DOHH2 (cell line): Measurements from ENCODE around the gene LTB4R.

Experiments used
- H3F3A ChIP-seq: fragments of 200-600 bp; sonication (generic), shearing (Covaris generic); 2 replicates; pipeline ENCODE4 v1.6.0; 2016; ENCODE audit warnings: antibody characterized with exemption, mild to moderate bottlenecking; ENCODE audit not compliant: control insufficient read depth, insufficient read depth
- H3K27ac ChIP-seq: fragments of 200-600 bp; sonication (generic); 2 replicates; pipeline ENCODE4 v1.5.1; 2014; ENCODE audit warnings: low read depth, mild to moderate bottlenecking, low read length, moderate library complexity
- H3K27me3 ChIP-seq: fragments of 200-600 bp; sonication (generic); 2 replicates; pipeline ENCODE4 v1.6.1; 2014; ENCODE audit warnings: mild to moderate bottlenecking, low read length, mixed read lengths; ENCODE audit not compliant: control insufficient read depth
- H3K36me3 ChIP-seq: fragments of 200-600 bp; sonication (generic); 2 replicates; pipeline ENCODE4 v1.6.1; 2014; ENCODE audit warnings: mild to moderate bottlenecking, low read length, moderate library complexity, mixed read lengths; ENCODE audit not compliant: control insufficient read depth
- H3K4me1 ChIP-seq: fragments of 200-600 bp; sonication (generic); 2 replicates; pipeline ENCODE4 v1.6.1; 2014; ENCODE audit warnings: mild to moderate bottlenecking, low read length, mixed read lengths; ENCODE audit not compliant: control insufficient read depth
- H3K4me2 ChIP-seq: fragments of 200-600 bp; sonication (generic); 2 replicates; pipeline ENCODE4 v1.6.0; 2014; ENCODE audit warnings: mild to moderate bottlenecking, low read length, moderate library complexity
- H3K4me3 ChIP-seq: fragments of 200-600 bp; sonication (generic); 2 replicates; pipeline ENCODE4 v1.5.1; 2014; ENCODE audit warnings: mild to moderate bottlenecking, low read length, mixed read lengths
- H3K79me2 ChIP-seq: fragments of 200-600 bp; sonication (generic); 2 replicates; pipeline ENCODE4 v1.6.1; 2014; ENCODE audit warnings: mild to moderate bottlenecking, low read length, mixed read lengths; ENCODE audit not compliant: control insufficient read depth
- H3K9me2 ChIP-seq: fragments of 200-600 bp; sonication (generic); replicated peaks from 2 replicates; pipeline ENCODE4 v1.6.1; 2014; ENCODE audit warnings: mild to moderate bottlenecking, low read length, mixed read lengths; ENCODE audit not compliant: control insufficient read depth
- H3K9me3 ChIP-seq: fragments of 200-600 bp; sonication (generic); 2 replicates; pipeline ENCODE4 v1.6.1; 2014; ENCODE audit warnings: antibody characterized with exemption, low read length, mixed read lengths; ENCODE audit not compliant: control insufficient read depth, insufficient read depth
- H4K20me1 ChIP-seq: fragments of 200-600 bp; sonication (generic); 2 replicates; pipeline ENCODE4 v1.6.0; 2014; ENCODE audit warnings: low read depth, mild to moderate bottlenecking, antibody characterized with exemption, low read length, moderate library complexity; ENCODE audit not compliant: control insufficient read depth, insufficient read depth
- CTCF ChIP-seq: fragments of 200-600 bp; sonication (generic); IDR thresholded peaks from one replicate; pipeline ENCODE4 v1.5.1; 2014; ENCODE audit warnings: antibody characterized with exemption, mild to moderate bottlenecking, low read depth, low read length; ENCODE audit not compliant: poor library complexity, severe bottlenecking
- EZH2phosphoT487 ChIP-seq: fragments of 200-600 bp; sonication (generic); IDR thresholded peaks from 2 replicates; pipeline ENCODE4 v1.6.1; 2017; ENCODE audit warnings: borderline replicate concordance, mild to moderate bottlenecking, antibody characterized with exemption, low read length, moderate library complexity, mixed read lengths

LTB4R gene

DNA sequence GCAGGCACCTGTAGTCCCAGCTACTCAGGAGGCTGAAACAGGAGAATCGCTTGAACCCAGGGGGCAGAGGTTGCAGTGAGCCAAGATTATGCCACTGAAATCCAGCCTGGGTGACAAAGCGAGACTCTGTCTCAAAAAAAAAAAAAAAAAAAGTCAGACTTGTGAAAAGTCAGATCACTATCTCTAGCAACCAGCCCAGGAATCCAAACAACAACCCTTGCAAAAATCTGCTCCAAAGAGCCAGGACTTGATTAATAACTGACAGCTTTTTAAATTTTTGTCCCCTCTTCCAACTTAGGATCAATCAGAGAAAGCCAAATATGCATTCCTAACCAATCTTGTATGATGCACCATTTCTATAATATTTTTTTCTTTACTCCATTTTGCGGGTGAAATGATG, 49.0 kb downstream of the LTB4R start:
- no peak overlapping the region for H3K27ac ChIP-seq

DNA sequence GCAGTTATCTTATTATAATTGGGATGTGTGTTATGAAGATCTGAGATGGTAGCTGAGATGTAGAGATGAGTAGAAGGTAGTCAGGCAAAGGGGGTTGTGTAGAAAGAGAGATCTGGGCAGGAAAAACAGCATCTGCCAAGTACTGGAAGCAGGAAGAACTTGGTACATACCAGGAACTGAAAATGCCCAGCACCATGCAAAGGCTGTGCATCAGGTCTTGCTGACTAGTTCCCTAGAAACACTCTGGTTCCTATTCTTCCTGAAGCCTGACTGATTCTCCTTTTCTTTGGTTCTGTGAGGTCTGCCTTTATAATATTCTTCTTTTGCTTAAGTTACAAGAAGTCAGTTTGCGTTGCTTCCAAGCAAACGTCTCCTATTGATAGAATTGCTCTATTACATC, 50.0 kb downstream of the LTB4R start:
- no peaks in the 10 kb centered on the region for H3K27me3 ChIP-seq

More for the DNA sequence above, 49.0 kb downstream of the LTB4R start:
- no peaks in the 10 kb centered on the region for H3K9me3 ChIP-seq
- no peak overlapping the region for H3K4me2 ChIP-seq
- no peaks in the 10 kb centered on the region for H3K9me2 ChIP-seq
- no peaks in the 10 kb centered on the region for H4K20me1 ChIP-seq
- peaks cover 6% of the 10 kb centered on the region for H3K4me1 ChIP-seq
- TF ChIP-seq EZH2phosphoT487 (no peak), CTCF (no peak)
- no peaks in the 10 kb centered on the region for H3K36me3 ChIP-seq
- no peaks in the 10 kb centered on the region for H3F3A ChIP-seq
- H3K79me2 ChIP-seq = no peaks in the 10 kb centered on the region
- no peak overlapping the region for H3K4me3 ChIP-seq
- no peaks in the 10 kb centered on the region for H3K27me3 ChIP-seq

GRCh38 chr14:24362241-24362960, 51.1 kb downstream of the LTB4R start:
- Histone ChIP-seq H3K27me3 (no peaks in the 10 kb centered on the region), H3K4me3 (no peak overlapping the region), H3K36me3 (no peaks in the 10 kb centered on the region), H3K9me3 (no peaks in the 10 kb centered on the region), H3F3A (0 out of 2 replicates have a peak, but pooled peaks cover 6% of the 10 kb centered on the region), H3K27ac (no peak overlapping the region), H3K79me2 (no peaks in the 10 kb centered on the region; the same call in 1 of the 2 replicates), H3K9me2 (no peaks in the 10 kb centered on the region), H4K20me1 (no peaks in the 10 kb centered on the region), H3K4me1 (peaks cover 18% of the 10 kb centered on the region), H3K4me2 (no peak overlapping the region)
- TF ChIP-seq CTCF (no peak), EZH2phosphoT487 (no peak)

More for the DNA sequence above, 50.0 kb downstream of the LTB4R start:
- 0 out of 2 replicates have a peak, but pooled peaks cover 5% of the 10 kb centered on the region for H3F3A ChIP-seq
- no peaks in the 10 kb centered on the region for H3K36me3 ChIP-seq
- no peaks in the 10 kb centered on the region for H3K9me2 ChIP-seq
- TF ChIP-seq CTCF (no peak), EZH2phosphoT487 (no peak)
- no peak overlapping the region for H3K4me3 ChIP-seq
- no peaks in the 10 kb centered on the region for H4K20me1 ChIP-seq
- no peaks in the 10 kb centered on the region; the same call in 1 of the 2 replicates for H3K79me2 ChIP-seq
- peaks cover 13% of the 10 kb centered on the region for H3K4me1 ChIP-seq
- H3K9me3 ChIP-seq = no peaks in the 10 kb centered on the region
- no peak overlapping the region for H3K4me2 ChIP-seq
- H3K27ac ChIP-seq = no peak overlapping the region
